ENCODE measurements around the gene SECISBP2.
"Not testable (repeated sequence)": the region's sequence is repeated elsewhere in the genome, so short reads cannot be mapped to it uniquely, and the experiment has no call there.

The SECISBP2 gene

GRCh38 chr9:89310475-89311345 lies 7.6 kb upstream of the SECISBP2 start, which contains the start of gene CKS2:
Gene CKS2 (plus strand): TSS chr9:89311195. CDS start chr9:89311293, 98 bp downstream.
- DNase-seq, result peak; percentile 100

- DNase-seq, result no peak
Measured at GRCh38 chr9:89311346-89312221, 6.7 kb upstream of the SECISBP2 start.

- DNase-seq, result no peak
Measured at GRCh38 chr9:89312222-89312571, 6.1 kb upstream of the SECISBP2 start.

GRCh38 chr9:89313842-89314241 lies 4.5 kb upstream of the SECISBP2 start:
- no peak for DNase-seq

- DNase-seq, result no peak
Measured at GRCh38 chr9:89314955-89315354, 3.3 kb upstream of the SECISBP2 start.

GRCh38 chr9:89315482-89315881 lies 2.8 kb upstream of the SECISBP2 start:
- DNase-seq, result no peak

- no peak for DNase-seq
Measured at GRCh38 chr9:89317282-89317681, 1.0 kb upstream of the SECISBP2 start.

GRCh38 chr9:89319015-89319905 lies 960 bp downstream of the SECISBP2 start:
- no peak for DNase-seq

GRCh38 chr9:89323390-89323789 lies 5.1 kb downstream of the SECISBP2 start:
- no peak for DNase-seq

GRCh38 chr9:89325733-89326132 lies 7.4 kb downstream of the SECISBP2 start:
- DNase-seq, result no peak

GRCh38 chr9:89328064-89328463 lies 9.8 kb downstream of the SECISBP2 start:
- DNase-seq, result no peak

- no peak for DNase-seq
Measured at GRCh38 chr9:89329917-89330316, 11.6 kb downstream of the SECISBP2 start.

- no peak for DNase-seq
Measured at GRCh38 chr9:89330513-89330912, 12.2 kb downstream of the SECISBP2 start.

GRCh38 chr9:89339807-89340206 lies 21.5 kb downstream of the SECISBP2 start:
- no peak for DNase-seq

- DNase-seq, result no peak
Measured at GRCh38 chr9:89340332-89340731, 22.0 kb downstream of the SECISBP2 start.

- no peak for DNase-seq
Measured at GRCh38 chr9:89342213-89342612, 23.9 kb downstream of the SECISBP2 start.

GRCh38 chr9:89342948-89343347 lies 24.6 kb downstream of the SECISBP2 start:
- DNase-seq, result no peak

- not testable (repeated sequence) for DNase-seq
Measured at GRCh38 chr9:89343812-89344211, 25.5 kb downstream of the SECISBP2 start.

GRCh38 chr9:89345476-89345875 lies 27.2 kb downstream of the SECISBP2 start:
- DNase-seq, result no peak

- no peak for DNase-seq
Measured at GRCh38 chr9:89346696-89347095, 28.4 kb downstream of the SECISBP2 start.

- no peak for DNase-seq
Measured at GRCh38 chr9:89347651-89348050, 29.4 kb downstream of the SECISBP2 start.

- DNase-seq, result no peak
Measured at GRCh38 chr9:89349607-89350006, 31.3 kb downstream of the SECISBP2 start.

Data from COR-L47 (cell line).